Activated CD4-positive, CD25-positive, alpha-beta regulatory T cell treated with anti-CD3 and anti-CD28 coated beads, Interleukin-2, amount 50 U/mL, for 24 hours (primary cell): ENCODE measurements around the gene APBA1.
"Not testable (repeated sequence)": the region's sequence is repeated elsewhere in the genome, so short reads cannot be mapped to it uniquely, and the experiment has no call there.

Source experiments
- ATAC-seq, 2 donors: fragments of 150-1000 bp; cut with Tn5 transposase; one replicate each; pipeline ENCODE4 v1.10.0; 2021; ENCODE audit warnings: mild to moderate bottlenecking in 1 of 2, moderate library complexity in 1 of 2

The APBA1 gene

GRCh38 chr9:69470186-69470977, 201.8 kb downstream of the APBA1 start:
- ATAC-seq, result no peak

- no peak for ATAC-seq
Measured at GRCh38 chr9:69469136-69469535, 203.0 kb downstream of the APBA1 start.

- ATAC-seq, result no peak
Measured at GRCh38 chr9:69468380-69468779, 203.8 kb downstream of the APBA1 start.

- no peak for ATAC-seq
Measured at GRCh38 chr9:69466151-69466550, 206.0 kb downstream of the APBA1 start.

- ATAC-seq, result no peak
Measured at GRCh38 chr9:69465473-69465872, 206.7 kb downstream of the APBA1 start.

- ATAC-seq, result no peak
Measured at GRCh38 chr9:69463497-69464068, 208.6 kb downstream of the APBA1 start.

GRCh38 chr9:69462394-69462793, 209.8 kb downstream of the APBA1 start:
- no peak for ATAC-seq

- no peak for ATAC-seq
Measured at GRCh38 chr9:69461103-69461887, 210.9 kb downstream of the APBA1 start.

- no peak for ATAC-seq
Measured at GRCh38 chr9:69460012-69460411, 212.2 kb downstream of the APBA1 start.

GRCh38 chr9:69458176-69458575, 214.0 kb downstream of the APBA1 start:
- no peak for ATAC-seq

- ATAC-seq, result no peak
Measured at GRCh38 chr9:69456201-69456600, 216.0 kb downstream of the APBA1 start.

GRCh38 chr9:69455311-69455710, 216.9 kb downstream of the APBA1 start:
- ATAC-seq, result no peak

GRCh38 chr9:69454321-69454720, 217.8 kb downstream of the APBA1 start:
- no peak for ATAC-seq

GRCh38 chr9:69453746-69454145, 218.4 kb downstream of the APBA1 start:
- ATAC-seq, result no peak

- no peak for ATAC-seq
Measured at GRCh38 chr9:69452110-69452782, 219.9 kb downstream of the APBA1 start.

GRCh38 chr9:69446496-69446895, 225.7 kb downstream of the APBA1 start:
- no peak for ATAC-seq

GRCh38 chr9:69445251-69445650, 226.9 kb downstream of the APBA1 start:
- ATAC-seq, result no peak

- ATAC-seq, result no peak
Measured at GRCh38 chr9:69444791-69445190, 227.4 kb downstream of the APBA1 start.

- no peak for ATAC-seq
Measured at GRCh38 chr9:69444021-69444420, 228.2 kb downstream of the APBA1 start.

GRCh38 chr9:69443178-69443577, 229.0 kb downstream of the APBA1 start:
- no peak for ATAC-seq

- ATAC-seq, result no peak
Measured at GRCh38 chr9:69442486-69442885, 229.7 kb downstream of the APBA1 start.

- not testable (repeated sequence) for ATAC-seq
Measured at GRCh38 chr9:69440254-69440955, 231.8 kb downstream of the APBA1 start.

- not testable (repeated sequence) for ATAC-seq
Measured at GRCh38 chr9:69439654-69440053, 232.5 kb downstream of the APBA1 start.
